K562 (cell line): ENCODE data around the gene FBXO22. TPM values are rescaled to one million over a fixed set of nuclear protein-coding genes. Genes with fewer than 3 reads are reported as not detected.

Experiments used
- ATAC-seq: fragments of 200-7000 bp; cut with Tn5 transposase; 3 replicates; pipeline ENCODE4 v1.9.1; 2020; ENCODE audit warnings: moderate library complexity
- BruUV-seq: library from RNA; stranded (reverse); fragments of 400-500 nt; replicated peaks from 2 replicates; lab custom pipeline; 2021; lab: Mats Ljungman, UMichigan
- CTCF ChIA-PET: fragments of 300-600 bp; formaldehyde crosslinking; extraction: SDS; loops from one replicate; lab custom pipeline; 2021; ENCODE audit warnings: low intra/inter-chr PET ratio; lab: Yijun Ruan, JAX
- POLR2A ChIA-PET: fragments of 300-600, 350-650 bp; sonication (Branson Sonifier 250); formaldehyde crosslinking; extraction: SDS; loops from one replicate; lab custom pipeline; 2021; ENCODE audit warnings: antibody characterized with exemption, inconsistent platforms; lab: Yijun Ruan, JAX
- DNase-seq, 4 experiments: peaks; one replicate each; pipeline versions ENCODE4 v3.0.0 to v3.0.0-alpha.2; 2011 to 2018; ENCODE audit warnings: low spot score in 3 of 4, mixed read lengths in 3 of 4; ENCODE audit errors: extremely low read depth in 1 of 4
- FAIRE-seq: peaks from 2 replicates; lab custom pipeline; 2011; peaks lifted over from hg19 to GRCh38; lab: Jason Lieb, UNC
- H2AFZ ChIP-seq: 2 replicates; pipeline ENCODE4 v1.6.0; 2011; ENCODE audit warnings: low read depth, low read length, control low read depth, inconsistent platforms
- H3K27ac ChIP-seq: fragments of 200-600 bp; 3 replicates; pipeline ENCODE4 v1.8.0; 2011; ENCODE audit warnings: low read depth, mild to moderate bottlenecking, control low read depth, inconsistent platforms, low read length, moderate library complexity, mixed read lengths; ENCODE audit errors: extremely low read depth
- H3K27me3 ChIP-seq, 2 experiments: fragments of 300-600 bp in 1 of 2; 2 replicates in 1 of 2; 3 replicates in 1 of 2; pipeline versions ENCODE4 v1.6.0 to v1.8.0; 2011; ENCODE audit warnings: inconsistent platforms in 2 of 2, low read length in 2 of 2, mild to moderate bottlenecking in 1 of 2, mixed read lengths in 1 of 2, moderate library complexity in 1 of 2; ENCODE audit not compliant: control insufficient read depth in 2 of 2, insufficient read depth in 2 of 2
- H3K36me3 ChIP-seq: fragments of 300-600 bp; 3 replicates; pipeline ENCODE4 v1.8.0; 2011; ENCODE audit warnings: mild to moderate bottlenecking, low read length, inconsistent platforms; ENCODE audit not compliant: control insufficient read depth, insufficient read depth
- H3K4me1 ChIP-seq, 2 experiments: fragments of 200-600 bp in 1 of 2; replicated peaks in 1 of 2; 2 replicates in 1 of 2; 3 replicates in 1 of 2; pipeline versions ENCODE4 v1.5.1 to v1.8.0; 2011; ENCODE audit warnings: inconsistent platforms in 2 of 2, low read length in 2 of 2, mild to moderate bottlenecking in 1 of 2, mixed read lengths in 1 of 2, moderate library complexity in 1 of 2; ENCODE audit not compliant: control insufficient read depth in 2 of 2, insufficient read depth in 2 of 2
- H3K4me2 ChIP-seq: 2 replicates; pipeline ENCODE4 v1.6.1; 2011; ENCODE audit warnings: low read length, control low read depth, inconsistent platforms, mixed read lengths; ENCODE audit not compliant: insufficient read depth
- H3K4me3 ChIP-seq: fragments of 200-600 bp; sonication (generic), shearing (Covaris generic); 2 replicates; pipeline ENCODE4 v1.5.1; 2016; ENCODE audit warnings: control low read depth, inconsistent platforms
- H3K79me2 ChIP-seq: fragments of 200-600 bp; 3 replicates; pipeline ENCODE4 v1.8.0; 2011; ENCODE audit warnings: low read length, inconsistent platforms; ENCODE audit not compliant: control insufficient read depth, insufficient read depth
- H3K9ac ChIP-seq, 2 experiments: 2 replicates each; pipeline versions ENCODE4 v1.6.0 to v1.6.1; 2011; ENCODE audit warnings: low read depth in 2 of 2, low read length in 2 of 2, control low read depth in 1 of 2, inconsistent platforms in 1 of 2, mild to moderate bottlenecking in 1 of 2, mixed read lengths in 1 of 2; ENCODE audit not compliant: insufficient read depth in 1 of 2
- H3K9me1 ChIP-seq: one replicate; pipeline ENCODE4 v1.6.0; 2011; ENCODE audit warnings: inconsistent platforms, mild to moderate bottlenecking, low read length, moderate library complexity; ENCODE audit not compliant: control insufficient read depth, insufficient read depth
- H3K9me3 ChIP-seq: replicated peaks from 2 replicates; pipeline ENCODE4 v1.5.1; 2011; ENCODE audit warnings: low read depth, low read length, inconsistent platforms; ENCODE audit not compliant: control insufficient read depth, insufficient read depth
- H4K20me1 ChIP-seq: replicated peaks from 2 replicates; pipeline ENCODE4 v1.6.1; 2011; ENCODE audit warnings: low read length, inconsistent platforms, mixed read lengths; ENCODE audit not compliant: control insufficient read depth, insufficient read depth
- DACH1 ChIP-seq: fragments of 450-650 bp; IDR thresholded peaks from 2 replicates; pipeline ENCODE4 v1.6.1; 2018; ENCODE audit not compliant: partially characterized antibody
- HDAC6 ChIP-seq: IDR thresholded peaks from 2 replicates; pipeline ENCODE4 v1.6.1; 2012; ENCODE audit warnings: low read depth, mild to moderate bottlenecking, control low read depth, inconsistent platforms, low read length, moderate library complexity
- KHSRP ChIP-seq: fragments of 450-650 bp; IDR thresholded peaks from 2 replicates; pipeline ENCODE4 v1.6.1; 2017
- MCM3 ChIP-seq: fragments of 450-650 bp; IDR thresholded peaks from 2 replicates; pipeline ENCODE4 v1.6.1; 2016
- NFRKB ChIP-seq: fragments of 450-650 bp; IDR thresholded peaks from 2 replicates; pipeline ENCODE4 v1.6.1; 2016; ENCODE audit warnings: low read depth
- RNF2 ChIP-seq: sonication (generic); IDR thresholded peaks from 2 replicates; pipeline ENCODE4 v1.6.1; 2016
- SPI1 ChIP-seq: IDR thresholded peaks from 2 replicates; pipeline ENCODE4 v1.6.1; 2011; ENCODE audit warnings: low read depth, low read length, control low read depth, borderline replicate concordance
- ZNF830 ChIP-seq: fragments of 250-450 bp; sonication (Bioruptor Pico); IDR thresholded peaks from 2 replicates; pipeline ENCODE4 v1.5.0; 2021; ENCODE audit warnings: mild to moderate bottlenecking
- in situ Hi-C: fragments of 300-500 bp; cut with MboI; formaldehyde crosslinking; loops from 4 replicates; pipeline ENCODE4 v1.15.0; 2018; ENCODE audit warnings: inconsistent platforms, mixed read lengths
- intact Hi-C: fragments of 100-400 bp; cut with micrococcal nuclease; formaldehyde crosslinking; loops from 2 replicates; pipeline ENCODE4 v1.14.2; 2022
- polyA plus RNA-seq, 8 experiments: library from polyadenylated mRNA; depleted of rRNA in 4 of 8; stranded (reverse) in 5 of 8; unstranded in 3 of 8; fragments of >200 nt; fragmentation: Nextera tagmentation in 2 of 8; fragmentation: Illumina TruSeq in 1 of 8; extraction: Ambion mirVana in 2 of 8; extraction: Trizol in 1 of 8; gene quantifications; 2 replicates each; pipeline versions ENCODE4 v1.2.1 to v1.2.3, GENCODE V29; 2011 to 2014; ENCODE audit warnings: inconsistent platforms in 1 of 8, missing spikeins in 1 of 8
- total RNA-seq, 7 experiments: library from RNA; depleted of rRNA in 6 of 7; stranded (reverse); fragments of >200 nt in 6 of 7; fragmentation: Illumina TruSeq in 2 of 7; extraction: Trizol in 2 of 7; gene quantifications; 2 replicates each; pipeline versions ENCODE4 v1.2.1 to v1.2.3, GENCODE V29; 2011 to 2021; ENCODE audit warnings: low replicate concordance in 1 of 7
- TF ChIP-seq, protein P1 (sequence below), 2 experiments: fragments of 450-650 bp; IDR thresholded peaks; 2 replicates each; pipeline ENCODE4 v1.6.1; 2018; ENCODE audit warnings: mild to moderate bottlenecking in 2 of 2, low read depth in 1 of 2; ENCODE audit not compliant: partially characterized antibody in 2 of 2
- TF ChIP-seq, protein P2 (sequence below): sonication (generic); formaldehyde crosslinking; IDR thresholded peaks from 2 replicates; pipeline ENCODE4 v1.9.0; 2022; ENCODE audit warnings: mild to moderate bottlenecking, missing genetic modification reagents

Gene FBXO22
- total and polyA plus RNA-seq, 9 of the 15 experiments (the other 6 are each of a cell fraction or from before 2014, with no cell fraction given) = 24.4 to 99.4 (median 66.5) TPM

DNA sequence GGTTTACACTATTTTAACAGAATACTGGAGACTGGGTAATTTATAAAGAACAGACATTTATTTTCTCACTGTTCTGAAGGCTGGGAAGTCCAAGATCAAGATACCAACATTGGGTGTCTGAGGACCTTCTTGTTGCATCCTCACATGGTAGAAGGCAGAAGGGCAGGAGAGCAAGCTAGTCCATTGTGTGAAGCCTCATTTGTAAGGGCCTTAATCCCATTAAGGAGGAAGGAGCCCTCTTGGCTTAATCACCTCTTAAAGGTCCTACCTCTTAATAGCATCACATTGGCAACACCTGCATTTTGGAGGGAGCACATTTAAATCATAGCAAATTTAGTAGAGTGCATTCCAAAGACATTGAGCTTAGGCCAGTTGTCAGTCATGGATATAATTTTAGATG lies 34.2 kb upstream of the FBXO22 start:
- Histone ChIP-seq H3K4me2 (no peak overlapping the region), H3K79me2 (peaks cover 45% of the 10 kb centered on the region), H3K4me1 (peaks cover 0 to 25% of the 10 kb centered on the region in 2 experiments; a peak in 2 of 5 replicates), H4K20me1 (no peaks in the 10 kb centered on the region), H3K9me3 (no peaks in the 10 kb centered on the region), H3K27me3 (no peaks in the 10 kb centered on the region), H3K27ac (no peak overlapping the region), H3K9ac (no peak overlapping the region), H3K9me1 (no peaks in the 10 kb centered on the region), H3K36me3 (peaks cover 61% of the 10 kb centered on the region)
- BruUV-seq = no TSS peak
- intact Hi-C loops = no loop called here
- ATAC-seq = no peak
- ChIA-PET CTCF (no interaction called here), POLR2A (interaction anchor here (3.0 kb wide), 1 partner anchor 26 kb away, joined by 11 read pairs; the partner anchor contains the start of gene UBE2Q2)
- TF ChIP-seq ZNF830 (CRISPR knock-in tag) (no peak), MCM3 (no peak), KHSRP (no peak), HDAC6 (no peak), DACH1 (no peak), RNF2 (no peak), SPI1 (no peak), NFRKB (no peak)
- TF ChIP-seq, protein P1, sequence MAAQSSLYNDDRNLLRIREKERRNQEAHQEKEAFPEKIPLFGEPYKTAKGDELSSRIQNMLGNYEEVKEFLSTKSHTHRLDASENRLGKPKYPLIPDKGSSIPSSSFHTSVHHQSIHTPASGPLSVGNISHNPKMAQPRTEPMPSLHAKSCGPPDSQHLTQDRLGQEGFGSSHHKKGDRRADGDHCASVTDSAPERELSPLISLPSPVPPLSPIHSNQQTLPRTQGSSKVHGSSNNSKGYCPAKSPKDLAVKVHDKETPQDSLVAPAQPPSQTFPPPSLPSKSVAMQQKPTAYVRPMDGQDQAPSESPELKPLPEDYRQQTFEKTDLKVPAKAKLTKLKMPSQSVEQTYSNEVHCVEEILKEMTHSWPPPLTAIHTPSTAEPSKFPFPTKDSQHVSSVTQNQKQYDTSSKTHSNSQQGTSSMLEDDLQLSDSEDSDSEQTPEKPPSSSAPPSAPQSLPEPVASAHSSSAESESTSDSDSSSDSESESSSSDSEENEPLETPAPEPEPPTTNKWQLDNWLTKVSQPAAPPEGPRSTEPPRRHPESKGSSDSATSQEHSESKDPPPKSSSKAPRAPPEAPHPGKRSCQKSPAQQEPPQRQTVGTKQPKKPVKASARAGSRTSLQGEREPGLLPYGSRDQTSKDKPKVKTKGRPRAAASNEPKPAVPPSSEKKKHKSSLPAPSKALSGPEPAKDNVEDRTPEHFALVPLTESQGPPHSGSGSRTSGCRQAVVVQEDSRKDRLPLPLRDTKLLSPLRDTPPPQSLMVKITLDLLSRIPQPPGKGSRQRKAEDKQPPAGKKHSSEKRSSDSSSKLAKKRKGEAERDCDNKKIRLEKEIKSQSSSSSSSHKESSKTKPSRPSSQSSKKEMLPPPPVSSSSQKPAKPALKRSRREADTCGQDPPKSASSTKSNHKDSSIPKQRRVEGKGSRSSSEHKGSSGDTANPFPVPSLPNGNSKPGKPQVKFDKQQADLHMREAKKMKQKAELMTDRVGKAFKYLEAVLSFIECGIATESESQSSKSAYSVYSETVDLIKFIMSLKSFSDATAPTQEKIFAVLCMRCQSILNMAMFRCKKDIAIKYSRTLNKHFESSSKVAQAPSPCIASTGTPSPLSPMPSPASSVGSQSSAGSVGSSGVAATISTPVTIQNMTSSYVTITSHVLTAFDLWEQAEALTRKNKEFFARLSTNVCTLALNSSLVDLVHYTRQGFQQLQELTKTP (IDR thresholded peaks at IDR 0.05; ENCODE audit: low read depth in 1 of 2, partially characterized antibody in 2 of 2) = no peak
- TF ChIP-seq, protein P2, sequence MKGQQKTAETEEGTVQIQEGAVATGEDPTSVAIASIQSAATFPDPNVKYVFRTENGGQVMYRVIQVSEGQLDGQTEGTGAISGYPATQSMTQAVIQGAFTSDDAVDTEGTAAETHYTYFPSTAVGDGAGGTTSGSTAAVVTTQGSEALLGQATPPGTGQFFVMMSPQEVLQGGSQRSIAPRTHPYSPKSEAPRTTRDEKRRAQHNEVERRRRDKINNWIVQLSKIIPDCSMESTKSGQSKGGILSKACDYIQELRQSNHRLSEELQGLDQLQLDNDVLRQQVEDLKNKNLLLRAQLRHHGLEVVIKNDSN (CRISPR knock-in tag) = no peak
- TF ChIP-seq, all 486 proteins: peak for 0
- FAIRE-seq (no peak), DNase-seq (no peak)
- Histone ChIP-seq H3K4me3 (no peak overlapping the region), H2AFZ (no peak overlapping the region)
- in situ Hi-C loops = no loop called here
